Smooth muscle cell (in vitro differentiated cells): Measurements from ENCODE around the gene SPP1. TPM values are rescaled to one million over a fixed set of nuclear protein-coding genes. Genes with fewer than 3 reads are reported as not detected.
A peak's percentile ranks its signal among the peaks of the same experiment; 100 is the strongest.

Source experiments
- DNase-seq: peaks from one replicate; lab custom pipeline; 2025; ENCODE audit not compliant: unreplicated experiment; lab: John Stamatoyannopoulos, UW
- H2AFZ ChIP-seq: fragments of 200-600 bp; sonication (generic); 2 replicates; pipeline ENCODE4 v1.6.0; 2016; ENCODE audit warnings: antibody characterized with exemption, low read depth, mild to moderate bottlenecking
- H3F3A ChIP-seq: fragments of 200-600 bp; sonication (generic); 2 replicates; pipeline ENCODE4 v1.6.0; 2017; ENCODE audit warnings: antibody characterized with exemption, low read depth
- H3K27ac ChIP-seq: fragments of 200-600 bp; sonication (generic); 2 replicates; pipeline ENCODE4 v1.5.1; 2016; ENCODE audit warnings: low read depth, mild to moderate bottlenecking
- H3K27me3 ChIP-seq: fragments of 200-600 bp; sonication (generic); 2 replicates; pipeline ENCODE4 v1.6.1; 2016; ENCODE audit warnings: low read depth, mild to moderate bottlenecking
- H3K36me3 ChIP-seq: fragments of 200-600 bp; sonication (generic); 2 replicates; pipeline ENCODE4 v1.5.1; 2016; ENCODE audit warnings: low read depth
- H3K4me1 ChIP-seq: fragments of 200-600 bp; sonication (generic); 2 replicates; pipeline ENCODE4 v1.5.1; 2016; ENCODE audit warnings: low read depth
- H3K4me2 ChIP-seq: fragments of 200-600 bp; sonication (generic); 2 replicates; pipeline ENCODE4 v1.6.0; 2016; ENCODE audit warnings: mild to moderate bottlenecking
- H3K4me3 ChIP-seq: fragments of 200-600 bp; sonication (generic); 2 replicates; pipeline ENCODE4 v1.5.1; 2016; ENCODE audit warnings: mild to moderate bottlenecking
- H3K79me2 ChIP-seq: fragments of 200-600 bp; sonication (generic); 2 replicates; pipeline ENCODE4 v1.6.0; 2016; ENCODE audit warnings: low read depth, mild to moderate bottlenecking
- H3K9ac ChIP-seq: fragments of 200-600 bp; sonication (generic); 2 replicates; pipeline ENCODE4 v1.6.0; 2016; ENCODE audit warnings: low read depth
- H3K9me3 ChIP-seq: fragments of 200-600 bp; sonication (generic); replicated peaks from 2 replicates; pipeline ENCODE4 v1.5.1; 2016; ENCODE audit warnings: low read depth
- H4K20me1 ChIP-seq: fragments of 200-600 bp; sonication (generic); 2 replicates; pipeline ENCODE4 v1.6.0; 2016; ENCODE audit warnings: low read depth
- CTCF ChIP-seq: fragments of 200-600 bp; sonication (generic); IDR thresholded peaks from 2 replicates; pipeline ENCODE4 v1.5.1; 2017; ENCODE audit warnings: borderline replicate concordance, mild to moderate bottlenecking, antibody characterized with exemption; ENCODE audit not compliant: insufficient read depth, poor library complexity, severe bottlenecking
- WGBS: methylation state at CpG from one replicate; pipeline ENCODE4 v1.1.7; 2016; ENCODE audit warnings: low lambda C conversion rate; 5-methylcytosine and 5-hydroxymethylcytosine counted together
- polyA plus RNA-seq: library from polyadenylated mRNA; unstranded; fragments of >200 nt; fragmentation: Nextera tagmentation; extraction: Ambion mirVana; gene quantifications from 2 replicates; pipeline ENCODE4 v1.2.1, GENCODE V29; 2016
- total RNA-seq: library from RNA; depleted of rRNA; stranded (reverse); fragments of >200 nt; gene quantifications from 2 replicates; pipeline ENCODE4 v1.2.3, GENCODE V29; 2014

SPP1 gene
- 29.6 and 37.3 TPM in 2 replicates for total RNA-seq
- 16.2 and 102 TPM in 2 replicates for polyA plus RNA-seq

GRCh38 chr4:87975466-87975865 lies at the start of gene SPP1:
TSS of gene SPP1 (plus strand) at chr4:87975714. CDS start at chr4:87976896, 1,182 bp downstream.
- no peak for TF ChIP-seq CTCF
- Histone ChIP-seq H3K9me3 (no peaks in the 10 kb centered on the region), H3K27me3 (no peaks in the 10 kb centered on the region), H3K4me2 (peak within 1 kb of the TSS; percentile 67), H3F3A (peaks cover 3% of the 10 kb centered on the region), H4K20me1 (no peaks in the 10 kb centered on the region), H2AFZ (no peak within 1 kb of the TSS), H3K4me1 (peaks cover 3% of the 10 kb centered on the region), H3K27ac (no peak within 1 kb of the TSS), H3K79me2 (no peaks in the 10 kb centered on the region), H3K9ac (no peak within 1 kb of the TSS), H3K36me3 (no peaks in the 10 kb centered on the region), H3K4me3 (no peak within 1 kb of the TSS)
- DNase-seq, result no peak
- WGBS, result 11% methylated on average over 8 of the region's 8 CpGs

GRCh38 chr4:87926554-87927098 lies 48.9 kb upstream of the SPP1 start:
- WGBS, result 55% methylated on average over 4 of the region's 4 CpGs
- Histone ChIP-seq H3K27ac (no peak overlapping the region), H3F3A (no peaks in the 10 kb centered on the region)

DNA sequence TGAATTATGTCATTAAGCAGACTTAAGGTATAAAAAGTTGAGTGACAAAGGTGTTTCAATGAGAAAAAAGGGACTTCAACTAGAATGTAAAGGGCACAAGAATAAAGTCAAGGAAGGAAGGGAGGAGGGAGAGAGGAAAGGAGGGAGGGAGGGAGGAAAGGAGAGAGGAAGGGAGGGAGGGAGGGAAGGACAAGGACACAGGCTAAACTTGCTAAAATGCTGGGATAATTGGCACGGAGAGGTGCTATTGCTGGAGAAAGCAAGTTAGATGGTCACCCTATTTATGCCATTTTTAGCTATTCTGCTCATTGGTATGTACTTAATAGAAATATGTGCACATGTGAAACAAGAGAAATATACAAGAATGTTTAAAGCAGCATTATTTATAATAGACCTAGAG lies 44.9 kb upstream of the SPP1 start:
- no peaks in the 10 kb centered on the region for H3K36me3 ChIP-seq
- no peak overlapping the region for H3K27ac ChIP-seq
- no peaks in the 10 kb centered on the region for H3K4me1 ChIP-seq
- H3K4me2 ChIP-seq, result no peak overlapping the region
- 67% methylated on average over 1 of the region's 1 CpG for WGBS
- H3F3A ChIP-seq, result no peaks in the 10 kb centered on the region
- H3K27me3 ChIP-seq, result no peaks in the 10 kb centered on the region
- H4K20me1 ChIP-seq, result no peaks in the 10 kb centered on the region
- DNase-seq, result no peak
- no peak overlapping the region for H2AFZ ChIP-seq
- no peak for TF ChIP-seq CTCF
- no peak overlapping the region for H3K9ac ChIP-seq
- no peaks in the 10 kb centered on the region for H3K9me3 ChIP-seq
- no peak overlapping the region for H3K4me3 ChIP-seq
- H3K79me2 ChIP-seq, result no peaks in the 10 kb centered on the region

More at GRCh38 chr4:87926554-87927098, 48.9 kb upstream of the SPP1 start:
- H2AFZ ChIP-seq, result no peak overlapping the region
- H3K9me3 ChIP-seq, result no peaks in the 10 kb centered on the region
- DNase-seq, result no peak
- peaks cover 4% of the 10 kb centered on the region for H3K27me3 ChIP-seq
- no peaks in the 10 kb centered on the region for H3K36me3 ChIP-seq
- H3K79me2 ChIP-seq, result no peaks in the 10 kb centered on the region
- no peak overlapping the region for H3K4me2 ChIP-seq
- H3K9ac ChIP-seq, result no peak overlapping the region
- no peak overlapping the region for H3K4me3 ChIP-seq
- H3K4me1 ChIP-seq, result no peaks in the 10 kb centered on the region
- H4K20me1 ChIP-seq, result no peaks in the 10 kb centered on the region
- no peak for TF ChIP-seq CTCF

DNA sequence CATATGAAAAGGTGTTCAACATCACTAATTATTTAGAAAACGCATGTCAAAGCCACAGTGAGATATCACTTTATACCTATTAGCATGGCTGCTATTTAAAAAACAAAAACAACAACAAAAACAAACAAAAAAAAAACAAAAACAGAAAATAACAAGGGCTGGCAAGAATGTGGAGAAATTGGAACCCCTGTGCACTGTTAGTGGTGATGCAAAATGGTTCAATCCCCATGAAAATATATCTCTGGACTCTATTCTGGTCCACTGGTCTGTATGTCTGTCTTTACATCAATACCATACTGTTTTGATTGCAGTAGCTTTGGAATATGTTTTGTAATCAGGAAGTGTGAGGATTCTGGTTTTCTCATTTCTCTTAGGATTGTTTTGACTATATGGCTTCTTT lies 43.6 kb upstream of the SPP1 start:
- Histone ChIP-seq H3K4me3 (no peak overlapping the region), H3K9me3 (no peaks in the 10 kb centered on the region), H3F3A (no peaks in the 10 kb centered on the region), H2AFZ (no peak overlapping the region), H3K4me2 (no peak overlapping the region), H3K4me1 (no peaks in the 10 kb centered on the region), H3K79me2 (no peaks in the 10 kb centered on the region), H3K9ac (no peak overlapping the region), H4K20me1 (no peaks in the 10 kb centered on the region), H3K36me3 (no peaks in the 10 kb centered on the region), H3K27me3 (no peaks in the 10 kb centered on the region), H3K27ac (no peak overlapping the region)
- no peak for DNase-seq
- TF ChIP-seq CTCF, result no peak
- WGBS, result 70% methylated on average over 1 of the region's 1 CpG
